GM21367 (cell line): ENCODE measurements around the gene LRRFIP2.

Experiments used
- ATAC-seq: cut with Tn5 transposase; IDR thresholded peaks from one replicate; pipeline ENCODE4 v1.9.1; 2021; ENCODE audit not compliant: unreplicated experiment

LRRFIP2 gene

DNA sequence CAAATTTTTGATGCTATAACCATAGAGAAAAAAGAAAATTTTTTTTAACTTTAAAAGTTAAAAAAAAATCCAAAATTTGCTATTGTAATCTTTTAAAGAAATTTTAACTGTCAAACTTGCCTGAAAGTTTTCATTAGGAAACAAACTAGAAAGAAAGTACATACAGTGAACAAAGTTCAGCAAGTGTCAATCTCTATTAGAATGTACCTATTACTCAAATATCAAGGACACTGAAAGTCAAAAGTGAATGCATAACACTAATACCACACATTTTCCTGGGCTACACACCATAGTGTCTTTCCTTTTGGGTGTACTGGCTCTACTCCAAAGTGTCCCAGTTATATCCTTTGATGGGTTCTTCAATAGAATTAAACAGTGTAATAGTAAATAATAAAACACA, 56.8 kb downstream of the LRRFIP2 start:
- ATAC-seq: no peak

DNA sequence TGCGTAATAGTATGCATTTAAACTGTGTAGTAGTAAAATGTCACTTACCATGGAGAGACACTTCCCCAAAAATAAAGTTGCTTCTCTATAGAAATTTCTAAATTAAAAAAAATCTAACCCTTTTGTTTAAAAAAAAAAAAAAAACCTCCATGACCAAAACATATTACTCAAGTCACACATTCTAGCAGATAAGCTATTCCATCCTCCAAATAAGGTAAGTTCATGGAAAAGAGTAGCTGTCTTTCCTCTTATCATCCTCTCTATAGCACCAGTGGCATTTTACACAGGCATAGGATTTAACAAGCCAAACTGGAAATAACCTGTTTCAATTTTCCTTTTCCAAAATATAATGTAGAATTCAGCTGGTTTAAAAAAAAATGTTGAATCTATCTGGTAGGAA, 57.4 kb downstream of the LRRFIP2 start:
- ATAC-seq: no peak

- no peak for ATAC-seq
These were observed 58.9 kb downstream of the LRRFIP2 start for GRCh38 chr3:37115446-37115845.

DNA sequence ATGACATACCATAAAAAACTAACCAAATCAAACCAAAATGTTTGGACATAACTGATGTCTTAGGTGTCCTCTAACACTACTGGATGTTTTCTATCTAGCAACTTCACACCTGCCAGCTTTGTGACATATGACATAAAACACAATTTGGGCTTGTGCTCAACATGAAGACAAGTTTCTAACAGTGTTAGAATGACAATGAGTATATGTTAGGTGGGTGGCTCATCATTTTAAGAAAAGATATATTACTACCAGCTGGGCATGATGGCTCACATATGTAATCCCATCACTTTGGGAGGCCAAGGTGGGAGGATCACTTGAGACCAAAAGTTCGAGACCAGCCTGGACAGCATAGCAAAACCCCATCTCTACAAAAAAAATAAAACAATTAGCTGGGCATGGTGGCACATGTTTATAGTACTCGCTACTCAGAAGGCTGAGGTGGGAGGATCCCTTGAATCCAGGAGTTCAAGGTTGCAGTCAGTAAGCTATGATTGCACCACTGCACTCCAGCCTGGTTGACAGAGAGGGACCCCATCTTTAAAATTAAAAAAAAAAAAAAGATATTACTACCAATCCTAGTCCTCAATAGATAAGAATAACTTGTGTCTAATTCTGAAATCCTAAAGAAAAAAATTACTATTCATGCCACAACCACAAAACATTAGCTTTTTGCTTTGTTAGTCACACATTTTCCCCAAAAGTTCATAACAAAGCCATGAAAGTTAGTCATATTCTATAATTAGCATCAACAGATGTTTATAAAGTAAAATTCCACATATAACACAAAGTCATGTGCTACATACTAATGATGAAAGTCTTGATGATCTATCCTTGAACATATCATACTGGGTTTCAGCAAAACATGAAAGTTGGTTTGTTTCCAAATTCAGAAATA, 59.9 kb downstream of the LRRFIP2 start:
- ATAC-seq: no peak

GRCh38 chr3:37112987-37113386, 61.4 kb downstream of the LRRFIP2 start:
- ATAC-seq: no peak

DNA sequence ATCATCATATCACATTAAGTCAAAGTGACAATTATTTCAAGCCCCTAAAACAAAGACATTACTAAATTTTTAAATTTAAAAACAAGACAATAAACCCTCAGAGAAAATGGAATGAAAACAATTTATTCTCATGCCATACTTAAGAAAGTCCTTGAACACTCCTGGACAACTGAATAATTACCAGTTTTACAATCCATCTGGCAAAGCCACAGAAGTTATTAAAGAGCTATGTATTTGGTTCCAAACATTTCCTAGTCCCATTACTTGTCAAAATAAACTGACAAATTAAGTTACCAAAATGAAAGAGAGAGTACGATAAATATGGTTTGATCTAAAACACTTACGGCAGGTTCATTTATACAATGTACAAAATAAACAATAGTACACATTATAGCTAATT, 63.2 kb downstream of the LRRFIP2 start:
- ATAC-seq: no peak

DNA sequence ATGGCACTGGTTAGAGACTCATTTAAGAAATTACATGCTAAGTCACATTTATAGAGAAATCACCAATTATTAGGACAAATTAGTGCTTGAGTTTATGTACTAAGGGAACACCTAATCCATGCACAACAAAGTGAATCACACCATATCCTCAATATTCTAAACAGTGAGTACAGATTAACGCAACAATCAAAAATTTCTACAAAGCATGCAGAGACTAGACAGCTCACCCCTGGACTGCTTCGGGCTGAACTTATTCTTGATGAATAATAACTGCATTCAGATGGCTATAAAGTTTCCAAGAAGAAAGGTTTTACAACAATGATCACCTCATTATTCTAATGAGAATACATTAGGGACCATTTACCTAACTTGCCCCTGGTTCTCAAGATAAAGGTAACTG, 66.5 kb downstream of the LRRFIP2 start:
- no peak for ATAC-seq

DNA sequence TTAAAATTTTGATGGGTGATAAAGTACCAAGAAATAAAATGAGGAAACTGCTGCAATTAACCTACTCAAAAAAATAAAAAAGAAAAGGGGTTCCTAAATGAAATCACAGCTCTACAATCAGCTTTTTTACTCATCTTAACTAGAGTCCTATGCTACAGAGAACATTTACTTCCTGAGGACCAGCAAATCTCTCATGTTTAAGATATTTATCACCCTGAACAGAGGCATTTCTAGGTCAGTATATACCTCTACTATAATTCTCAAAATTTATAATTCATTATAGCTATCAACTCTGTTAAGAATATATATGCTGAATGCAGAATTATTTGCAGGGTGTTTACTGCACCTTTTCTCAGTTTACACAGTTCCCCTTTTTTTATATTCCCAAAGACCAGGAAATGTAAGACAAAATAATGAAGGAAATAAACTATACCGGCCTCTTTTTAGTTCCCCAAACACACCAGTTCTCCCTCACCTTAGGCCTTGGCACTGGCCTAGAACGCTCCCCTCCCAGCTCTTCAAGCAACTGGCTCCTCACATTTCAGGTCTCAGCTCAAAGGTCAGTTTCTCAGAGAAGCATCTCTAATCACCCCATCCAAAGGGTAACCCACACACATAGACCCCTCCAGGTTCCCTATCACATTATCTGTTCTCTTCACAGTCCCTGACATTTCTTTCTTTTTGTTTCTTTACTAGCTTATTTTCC, 71.1 kb downstream of the LRRFIP2 start:
- no peak for ATAC-seq

DNA sequence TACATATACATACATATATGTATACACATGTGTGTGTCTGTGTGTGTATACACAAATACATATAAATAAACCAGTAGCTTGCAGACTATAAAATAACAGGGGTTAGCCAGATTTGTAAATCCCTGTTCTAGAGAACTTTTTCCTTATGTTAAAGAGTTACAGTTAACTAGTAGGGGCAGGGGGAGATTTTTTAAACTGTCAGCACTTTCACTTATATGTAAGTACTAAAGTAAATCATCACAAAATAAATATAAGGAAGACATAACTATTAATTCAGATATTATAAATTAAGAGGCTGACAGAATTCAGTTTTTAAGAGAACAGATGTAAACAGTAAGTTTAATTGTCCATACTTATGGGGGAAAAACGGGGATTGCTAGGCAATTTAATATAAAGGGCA, 74.0 kb downstream of the LRRFIP2 start:
- ATAC-seq: no peak

- no peak for ATAC-seq
These were observed 74.9 kb downstream of the LRRFIP2 start for GRCh38 chr3:37099469-37099868.

DNA sequence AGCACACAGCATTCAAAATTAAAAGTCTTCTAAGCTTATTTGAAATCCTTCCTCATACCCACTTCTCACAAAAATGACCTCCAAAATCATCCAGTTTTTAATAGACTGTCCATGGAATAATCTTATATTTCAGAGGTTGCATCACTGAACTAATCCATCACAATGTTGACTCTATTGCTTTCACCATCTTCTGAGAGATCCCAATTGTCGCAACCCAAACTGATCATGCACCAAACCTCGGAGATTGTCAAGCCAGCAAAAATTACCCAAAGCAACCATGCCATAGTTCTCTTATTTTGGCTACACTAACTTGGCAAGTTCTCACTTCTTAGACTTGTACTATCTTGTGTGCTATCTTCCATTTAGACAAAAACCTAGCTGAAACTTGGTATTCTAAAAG, 75.5 kb downstream of the LRRFIP2 start:
- no peak for ATAC-seq

GRCh38 chr3:37097776-37098175, 76.6 kb downstream of the LRRFIP2 start:
- no peak for ATAC-seq

DNA sequence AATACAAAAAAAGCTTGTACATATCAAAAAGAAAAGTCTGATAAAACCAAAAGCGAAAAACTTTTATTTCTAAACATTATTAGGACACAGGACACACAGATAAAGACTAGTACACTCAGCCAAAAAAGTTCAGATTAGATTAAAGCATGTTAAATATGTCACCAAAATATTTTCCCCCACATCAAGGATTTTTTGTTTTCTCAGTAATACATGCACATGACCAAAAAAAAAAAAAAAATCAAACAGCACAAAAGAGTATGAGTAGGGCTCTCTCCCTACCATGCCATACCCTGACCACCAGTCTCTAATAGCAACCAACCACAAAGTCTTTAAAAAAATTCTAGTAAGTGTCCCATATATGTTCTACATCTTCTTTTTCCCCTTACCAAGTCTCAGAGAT, 77.4 kb downstream of the LRRFIP2 start:
- ATAC-seq: no peak

- ATAC-seq: no peak
These were observed 78.1 kb downstream of the LRRFIP2 start for GRCh38 chr3:37096288-37096687.

- ATAC-seq: no peak
These were observed 79.7 kb downstream of the LRRFIP2 start for GRCh38 chr3:37094636-37095035.

GRCh38 chr3:37093481-37093880, 80.9 kb downstream of the LRRFIP2 start:
- no peak for ATAC-seq

- no peak for ATAC-seq
These were observed 81.9 kb downstream of the LRRFIP2 start for GRCh38 chr3:37092484-37092883.

GRCh38 chr3:37087870-37088269, 86.5 kb downstream of the LRRFIP2 start:
- ATAC-seq: no peak

- no peak for ATAC-seq
These were observed 87.5 kb downstream of the LRRFIP2 start for GRCh38 chr3:37086918-37087317.

- ATAC-seq: no peak
These were observed 92.1 kb downstream of the LRRFIP2 start for GRCh38 chr3:37082317-37082716.

DNA sequence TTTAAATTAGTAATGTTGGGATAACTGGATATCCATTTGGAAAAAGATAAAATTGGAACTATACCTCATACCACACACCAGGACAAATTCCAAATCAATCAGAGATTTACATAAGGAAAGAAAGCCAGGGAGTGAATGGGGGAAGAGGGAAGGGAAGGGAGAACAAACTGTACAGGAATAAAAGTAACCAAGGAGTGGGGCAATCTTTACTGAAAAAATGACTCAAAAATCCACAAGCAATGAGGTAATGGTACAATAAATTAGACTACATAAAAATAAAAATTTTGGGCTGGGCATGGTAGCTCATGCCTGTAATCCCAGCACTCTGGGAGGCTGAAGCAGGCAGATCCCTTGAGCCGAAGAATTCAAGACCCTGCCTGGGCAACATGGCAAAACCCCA, 98.4 kb downstream of the LRRFIP2 start:
- no peak for ATAC-seq

DNA sequence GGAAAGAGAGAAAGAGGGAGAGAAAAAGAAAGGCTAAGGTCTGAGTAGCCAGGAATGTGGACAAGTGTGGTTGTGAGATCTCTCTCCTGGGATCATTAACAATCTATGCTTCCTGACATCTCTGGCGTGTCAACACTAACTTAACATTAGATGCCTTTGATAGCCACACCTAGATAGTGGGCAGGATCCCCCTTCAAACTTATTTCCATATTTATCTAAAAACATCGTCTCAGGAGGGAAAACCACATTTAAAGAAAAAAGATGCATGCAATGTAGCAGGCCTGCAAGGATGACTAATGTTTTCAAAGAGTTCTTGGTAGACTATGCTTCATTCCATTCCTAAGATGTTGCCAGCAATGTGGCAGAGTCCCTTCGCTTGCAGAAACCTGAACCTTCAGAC, 100.2 kb downstream of the LRRFIP2 start:
- no peak for ATAC-seq
